Skin epidermis (tissue), 12 donors: ENCODE results near the gene ACD.
A peak's percentile ranks its signal among the peaks of the same experiment; 100 is the strongest.

Experiments
- H3K27ac ChIP-seq, 21 experiments: fragments of 200-600 bp; sonication (generic) in 11 of 21; one replicate each; pipeline ENCODE4 v1.5.0; 2020; ENCODE audit warnings: mild to moderate bottlenecking in 3 of 21, inconsistent platforms in 2 of 21, moderate library complexity in 2 of 21
- H3K4me3 ChIP-seq, 7 experiments: fragments of 200-600 bp; sonication (generic) in 2 of 7; one replicate each; pipeline ENCODE4 v1.5.0; 2020; ENCODE audit warnings: inconsistent platforms in 2 of 7, mild to moderate bottlenecking in 2 of 7, moderate library complexity in 1 of 7

ACD gene

GRCh38 chr16:67676939-67677338 lies 16.9 kb upstream of the ACD start:
- peak overlapping the region in 11 of 21 experiments; percentile 0 to 63 (median 37) for H3K27ac ChIP-seq

DNA sequence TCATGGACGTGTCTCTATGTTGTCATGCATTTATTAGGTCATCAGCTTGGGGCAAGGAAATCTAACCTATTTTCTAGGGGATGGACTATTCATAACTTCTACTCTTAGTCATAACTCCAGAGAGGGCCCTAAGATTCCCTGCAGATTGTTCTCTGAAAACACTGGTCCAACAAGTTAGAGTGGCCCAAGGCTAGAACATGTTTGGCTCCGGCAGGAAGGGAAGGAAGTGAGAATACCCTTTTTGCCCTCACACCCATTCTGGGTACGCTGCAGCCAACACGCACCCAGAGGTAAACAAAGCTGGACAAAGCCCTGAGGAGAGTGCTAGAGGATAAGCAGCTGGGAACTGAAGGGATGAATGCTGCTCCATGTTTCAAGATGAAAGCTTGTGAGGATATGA lies 16.5 kb upstream of the ACD start:
- Histone ChIP-seq H3K27ac (peak overlapping the region in 11 of 21 experiments; percentile 0 to 63 (median 37)), H3K4me3 (no peak overlapping the region)

More at GRCh38 chr16:67676939-67677338, 16.9 kb upstream of the ACD start:
- no peak overlapping the region for H3K4me3 ChIP-seq

- H3K4me3 ChIP-seq, result no peak overlapping the region
- H3K27ac ChIP-seq, result peak overlapping the region in 8 of 21 experiments; percentile 5 to 60 (median 30)
These were observed 15.9 kb upstream of the ACD start for GRCh38 chr16:67675999-67676398.

DNA sequence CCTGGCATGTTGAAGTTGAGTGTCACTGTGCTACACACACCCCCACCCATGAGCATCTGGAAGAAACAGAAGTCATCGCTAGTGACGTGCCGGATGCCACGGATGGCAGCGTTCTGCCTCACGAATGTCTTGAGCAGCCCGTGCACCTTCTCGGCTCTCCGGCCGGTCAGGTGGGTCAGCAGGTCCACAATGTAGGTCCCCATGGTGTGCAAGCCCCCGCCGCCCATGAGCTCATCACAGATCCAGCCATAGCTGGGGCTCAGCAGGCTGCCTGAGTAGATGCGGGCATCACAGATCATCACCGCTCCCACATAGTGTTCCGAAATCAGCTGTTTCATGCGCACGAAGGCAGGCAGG lies 15.5 kb upstream of the ACD start:
- Histone ChIP-seq H3K27ac (peak overlapping the region in 6 of 21 experiments; percentile 6 to 85 (median 69)), H3K4me3 (no peak overlapping the region)

GRCh38 chr16:67674851-67675578 lies 15.0 kb upstream of the ACD start:
- no peak overlapping the region for H3K4me3 ChIP-seq
- H3K27ac ChIP-seq, result peak overlapping the region in 18 of 21 experiments; percentile 49 to 86 (median 80)

GRCh38 chr16:67673712-67674580 lies 13.9 kb upstream of the ACD start:
- Histone ChIP-seq H3K27ac (peak overlapping the region in 20 of 21 experiments; percentile 49 to 86 (median 78)), H3K4me3 (no peak overlapping the region)

DNA sequence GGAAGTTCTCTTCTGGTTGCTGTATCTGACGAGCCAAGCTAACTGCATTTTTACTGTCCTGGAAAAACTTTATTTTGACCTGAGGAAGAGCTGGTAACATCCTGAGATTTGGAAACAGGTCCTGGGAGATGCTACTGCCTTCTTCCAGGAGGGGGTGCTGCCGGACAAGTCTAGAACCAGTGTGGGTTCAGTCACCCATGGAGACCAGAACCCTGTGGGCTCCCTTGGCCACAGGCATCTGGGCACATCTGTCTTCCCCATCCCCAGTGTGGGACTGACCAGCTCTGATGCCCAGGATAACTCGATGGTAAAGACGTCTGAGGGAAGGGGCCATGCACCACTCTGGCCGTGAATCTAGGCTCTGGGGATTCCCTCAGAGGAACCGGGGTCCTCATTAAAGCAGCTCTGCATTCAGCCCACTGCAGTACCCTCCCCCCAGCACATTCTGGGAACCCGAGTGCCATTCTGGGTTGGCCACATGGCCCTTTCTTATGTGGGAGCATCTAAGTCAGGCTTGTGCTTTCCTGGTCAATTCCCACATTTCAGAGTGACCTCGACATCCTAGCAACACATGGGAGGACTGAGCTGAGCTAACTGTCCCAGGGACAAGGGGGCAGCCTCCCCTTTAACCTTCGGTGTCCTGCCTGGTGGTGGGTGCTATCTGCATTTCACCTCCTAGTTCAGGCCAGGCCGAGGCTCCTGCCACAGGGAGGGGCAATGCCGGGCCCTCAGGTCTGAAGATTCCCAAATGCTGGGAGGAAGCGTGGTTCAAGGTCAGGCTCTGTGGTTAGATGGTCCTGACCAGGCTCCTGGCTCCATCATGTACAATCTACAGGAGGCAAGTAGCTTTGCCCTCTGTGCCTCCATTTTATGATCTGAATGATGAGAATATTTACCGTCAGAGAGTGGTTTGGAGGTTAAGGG lies 12.9 kb upstream of the ACD start:
- Histone ChIP-seq H3K4me3 (no peak overlapping the region), H3K27ac (peak overlapping the region; percentile 8 to 86 (median 78))

DNA sequence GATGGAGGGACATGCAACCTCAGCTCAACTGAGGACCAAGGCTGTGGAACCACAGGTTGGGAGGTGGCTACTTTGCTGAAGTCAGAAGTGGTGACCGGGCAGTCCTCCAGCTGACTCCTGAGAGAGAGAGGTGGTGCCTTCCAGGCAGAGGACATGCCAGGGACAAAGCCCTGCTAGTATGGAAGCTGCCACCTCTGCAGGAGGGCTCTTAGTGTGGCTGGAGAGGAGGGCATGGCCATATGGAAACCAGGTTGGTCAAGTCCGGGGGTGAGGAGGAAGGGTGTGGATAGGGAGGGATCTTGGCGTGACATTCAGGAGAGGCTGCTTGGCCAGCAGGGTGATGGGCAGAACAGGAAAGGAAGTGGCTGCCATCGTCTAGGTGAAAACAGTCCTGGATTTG lies 12.2 kb upstream of the ACD start:
- H3K27ac ChIP-seq, result peak overlapping the region in 5 of 21 experiments; percentile 20 to 83 (median 35)
- no peak overlapping the region for H3K4me3 ChIP-seq

DNA sequence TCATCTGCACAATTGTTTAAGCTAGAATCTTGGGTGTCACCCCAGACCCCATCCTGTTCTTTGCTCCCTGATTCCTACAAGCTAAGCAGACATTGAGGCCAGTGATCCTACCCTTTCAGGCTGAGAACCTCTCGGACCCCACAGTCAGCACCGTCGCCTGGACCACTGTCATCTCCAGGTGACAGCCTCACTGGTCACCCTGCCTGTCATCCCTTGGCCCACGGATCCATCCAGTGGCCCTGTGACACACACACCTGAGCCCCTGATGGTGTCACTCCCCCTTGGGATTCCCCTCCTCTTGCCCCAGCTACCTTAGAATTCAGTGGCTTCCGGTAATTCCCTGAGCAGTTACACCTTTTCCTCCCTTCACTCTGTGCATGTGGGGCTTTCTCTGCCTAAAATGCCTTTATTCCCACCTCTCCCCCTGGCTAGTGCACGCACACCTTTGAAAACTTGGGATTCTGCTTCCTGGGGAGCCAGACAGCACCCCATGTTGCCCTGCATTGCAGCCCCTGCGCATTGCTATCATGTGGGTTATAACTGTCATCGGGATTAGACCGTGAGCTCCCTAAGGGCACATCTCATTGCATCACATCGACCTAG lies 9.5 kb upstream of the ACD start:
- H3K27ac ChIP-seq, result peak overlapping the region in 1 of 21 experiments; percentile 95
- H3K4me3 ChIP-seq, result no peak overlapping the region

DNA sequence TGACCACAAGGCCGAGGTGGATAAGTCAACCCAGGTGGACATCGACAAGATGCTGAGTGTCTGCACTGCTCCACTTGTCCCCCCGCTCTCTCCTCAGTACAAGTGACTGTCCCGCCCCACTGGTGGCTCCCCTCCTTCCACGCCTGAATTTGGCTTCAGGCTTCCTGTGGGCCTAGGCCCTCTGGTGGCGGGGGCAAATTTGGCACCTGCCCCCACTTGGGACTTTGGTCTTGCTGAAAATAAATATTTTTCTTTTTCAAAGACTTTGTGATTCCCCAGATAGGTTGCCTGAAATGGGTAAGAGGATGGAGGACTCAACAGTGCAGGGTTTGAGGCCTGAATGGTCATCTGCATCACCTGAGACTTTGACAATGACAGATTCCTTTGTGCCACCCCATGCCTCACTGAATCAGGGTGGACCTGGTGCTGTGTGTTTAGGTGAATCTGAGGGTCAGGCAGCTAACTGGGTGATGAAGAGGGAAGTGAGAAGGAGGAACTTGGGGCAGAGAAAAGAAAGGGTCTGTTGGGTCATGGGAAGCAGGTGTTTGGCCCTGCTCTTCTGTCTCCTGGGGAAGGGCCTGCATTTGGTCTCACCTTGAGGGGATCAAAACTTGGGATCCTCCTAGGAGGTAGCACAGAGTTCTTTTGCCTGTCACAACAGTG lies 8.6 kb upstream of the ACD start:
- H3K4me3 ChIP-seq, result no peak overlapping the region
- peak overlapping the region in 10 of 21 experiments; percentile 2 to 95 (median 86) for H3K27ac ChIP-seq

GRCh38 chr16:67667817-67668494 lies 7.9 kb upstream of the ACD start:
- peak overlapping the region in 20 of 21 experiments; percentile 5 to 95 (median 90) for H3K27ac ChIP-seq
- peak overlapping the region in 4 of 7 experiments; percentile 69 to 91 (median 78) for H3K4me3 ChIP-seq

DNA sequence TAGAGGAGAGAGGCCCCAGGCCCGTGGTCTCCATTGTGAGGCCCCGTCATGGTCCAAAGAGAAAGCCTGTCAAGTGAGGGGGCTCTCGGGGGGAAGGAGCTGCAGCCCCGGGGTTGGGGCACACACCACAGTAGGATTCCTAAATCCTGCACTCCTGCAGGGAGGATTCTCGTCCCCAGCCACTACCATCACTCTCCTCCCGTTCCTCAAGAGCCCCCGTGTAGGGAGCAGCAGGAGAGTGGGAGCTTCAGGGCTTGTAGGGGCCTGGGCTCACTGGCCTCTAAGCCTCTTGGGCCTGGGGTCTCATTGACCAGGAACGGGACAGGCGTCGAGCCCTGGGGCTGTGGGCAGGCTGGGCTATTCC lies 7.4 kb upstream of the ACD start:
- Histone ChIP-seq H3K4me3 (peak overlapping the region; percentile 64 to 91 (median 72)), H3K27ac (peak overlapping the region in 20 of 21 experiments; percentile 82 to 95 (median 90))

GRCh38 chr16:67666559-67667452 lies 6.7 kb upstream of the ACD start, which contains the start of the genes C16orf86 and ENKD1:
Gene C16orf86, plus strand, starts transcription at chr16:67666814. Its CDS starts 157 bp downstream, at chr16:67666971.
Gene ENKD1, minus strand, starts transcription at chr16:67666750. Its CDS starts 308 bp downstream, at chr16:67666442.
- peak within 1 kb of the TSS; percentile 64 to 91 (median 72) for H3K4me3 ChIP-seq
- peak within 1 kb of the TSS; percentile 82 to 95 (median 90) for H3K27ac ChIP-seq

GRCh38 chr16:67666032-67666551 lies 6.0 kb upstream of the ACD start:
- Histone ChIP-seq H3K27ac (peak overlapping the region in 19 of 21 experiments; percentile 82 to 95 (median 90)), H3K4me3 (peak overlapping the region; percentile 64 to 91 (median 72))

GRCh38 chr16:67665598-67665997 lies 5.5 kb upstream of the ACD start:
- Histone ChIP-seq H3K27ac (peak overlapping the region in 6 of 21 experiments; percentile 89 to 95 (median 92)), H3K4me3 (peak overlapping the region; percentile 64 to 91 (median 72))

DNA sequence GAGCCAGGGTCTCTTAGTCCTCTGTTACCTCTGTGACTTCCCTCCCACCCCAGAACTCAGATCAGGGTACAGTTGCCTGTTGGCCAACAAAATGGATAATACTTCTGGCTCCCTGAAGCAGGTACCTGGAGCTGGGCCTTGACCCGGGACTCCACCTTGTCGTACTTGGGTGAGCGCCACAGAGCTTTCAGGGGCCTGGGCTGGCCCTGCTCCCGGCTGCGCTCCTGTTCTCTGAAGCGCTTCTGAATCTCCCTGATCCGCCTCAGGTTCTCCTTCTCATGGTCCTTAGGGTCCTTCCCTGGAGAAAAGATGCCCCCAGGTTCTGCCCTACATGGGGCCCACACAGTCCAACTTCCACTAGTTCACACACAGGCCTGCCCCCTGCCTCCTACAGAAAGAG lies 4.8 kb upstream of the ACD start:
- H3K27ac ChIP-seq, result no peak overlapping the region

GRCh38 chr16:67664258-67664657 lies 4.2 kb upstream of the ACD start:
- Histone ChIP-seq H3K27ac (no peak overlapping the region), H3K4me3 (no peak overlapping the region)

More for the DNA sequence above, 4.8 kb upstream of the ACD start:
- no peak overlapping the region for H3K4me3 ChIP-seq
